Stimulated activated CD4-positive, alpha-beta T cell treated with anti-CD3 and anti-CD28 coated beads, Interleukin-12 subunit alpha, Interleukin-12 subunit beta, amount 100 ng/mL, for 4 hours (primary cell): ENCODE data around the gene CELF2.

Source experiments
- DNase-seq: peaks from one replicate; pipeline ENCODE4 v3.0.0-alpha.2; 2020

Gene CELF2

DNA sequence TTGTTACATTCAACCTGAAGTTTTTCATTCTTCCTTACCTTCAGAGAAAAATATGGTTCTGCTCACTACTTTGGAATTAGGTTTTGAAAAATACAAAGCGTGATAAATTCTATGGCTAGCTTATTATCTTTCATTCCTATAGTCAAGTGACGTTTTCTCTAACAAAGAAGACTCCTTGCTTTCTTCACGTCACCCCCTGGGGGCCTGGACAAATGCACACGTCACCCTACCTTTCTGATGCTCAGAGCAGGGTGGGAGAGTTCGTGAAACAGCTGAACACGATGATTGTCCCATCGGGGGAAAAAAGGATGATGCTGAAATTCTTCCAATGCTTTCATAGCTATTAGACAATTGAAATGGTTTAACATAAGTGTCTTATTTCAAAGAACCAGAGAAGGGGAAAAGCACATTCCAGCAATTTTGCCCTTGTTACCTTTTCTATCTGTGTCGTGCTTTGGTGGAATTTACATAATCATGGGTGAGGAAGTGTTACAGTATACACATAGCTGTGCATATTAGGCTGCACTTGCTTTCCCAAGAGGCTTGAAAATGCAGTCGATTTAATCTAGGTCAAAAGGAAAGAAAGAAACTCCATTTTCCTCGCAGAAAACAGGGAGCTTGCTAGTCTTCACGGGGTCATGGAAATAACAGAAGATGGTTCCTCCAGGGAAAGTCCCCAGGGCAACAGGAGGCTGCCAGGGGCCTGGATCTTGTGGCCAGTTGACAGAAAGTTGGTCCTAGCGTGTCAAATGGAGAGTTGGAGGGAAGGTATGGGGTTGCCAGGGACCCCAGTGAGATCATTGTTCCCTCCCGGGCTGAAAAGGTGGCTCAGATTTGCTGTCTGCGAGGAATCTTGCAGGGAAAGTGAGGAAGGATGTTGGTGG lies 189.2 kb downstream of the CELF2 start:
- no peak for DNase-seq

DNA sequence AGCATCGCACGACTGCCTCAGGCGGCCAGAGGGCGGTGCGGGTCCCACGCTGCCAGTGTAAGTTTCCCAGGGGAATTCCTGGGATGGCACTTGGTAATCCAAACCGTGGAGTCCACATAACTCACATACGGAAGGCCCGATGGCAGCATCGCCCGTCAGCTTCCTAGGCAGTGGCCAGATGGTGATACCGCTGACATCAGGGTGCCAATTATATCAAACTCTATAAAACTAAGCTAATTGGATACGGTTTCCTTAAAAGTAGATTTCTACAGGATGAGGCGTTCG lies 189.8 kb downstream of the CELF2 start:
- DNase-seq = no peak

DNA sequence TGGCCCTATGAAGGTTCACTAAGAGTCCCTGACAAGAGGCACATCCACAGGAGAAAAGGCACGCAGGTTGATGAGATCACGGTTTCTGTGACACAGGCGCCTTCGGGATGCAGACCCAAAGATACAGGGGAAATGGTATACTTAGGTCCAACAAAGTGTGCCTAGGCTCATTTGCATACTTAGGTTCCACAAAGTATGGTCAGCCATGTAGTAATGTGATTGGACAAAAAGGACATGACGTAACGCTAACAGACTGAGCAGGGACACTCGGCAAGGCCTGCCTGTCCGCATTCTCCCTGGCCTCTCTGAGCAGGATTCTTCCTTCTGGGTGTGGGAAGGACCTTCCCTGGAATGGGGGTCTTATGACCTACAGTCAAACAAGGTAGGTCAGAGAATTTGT lies 190.6 kb downstream of the CELF2 start:
- DNase-seq = no peak

DNA sequence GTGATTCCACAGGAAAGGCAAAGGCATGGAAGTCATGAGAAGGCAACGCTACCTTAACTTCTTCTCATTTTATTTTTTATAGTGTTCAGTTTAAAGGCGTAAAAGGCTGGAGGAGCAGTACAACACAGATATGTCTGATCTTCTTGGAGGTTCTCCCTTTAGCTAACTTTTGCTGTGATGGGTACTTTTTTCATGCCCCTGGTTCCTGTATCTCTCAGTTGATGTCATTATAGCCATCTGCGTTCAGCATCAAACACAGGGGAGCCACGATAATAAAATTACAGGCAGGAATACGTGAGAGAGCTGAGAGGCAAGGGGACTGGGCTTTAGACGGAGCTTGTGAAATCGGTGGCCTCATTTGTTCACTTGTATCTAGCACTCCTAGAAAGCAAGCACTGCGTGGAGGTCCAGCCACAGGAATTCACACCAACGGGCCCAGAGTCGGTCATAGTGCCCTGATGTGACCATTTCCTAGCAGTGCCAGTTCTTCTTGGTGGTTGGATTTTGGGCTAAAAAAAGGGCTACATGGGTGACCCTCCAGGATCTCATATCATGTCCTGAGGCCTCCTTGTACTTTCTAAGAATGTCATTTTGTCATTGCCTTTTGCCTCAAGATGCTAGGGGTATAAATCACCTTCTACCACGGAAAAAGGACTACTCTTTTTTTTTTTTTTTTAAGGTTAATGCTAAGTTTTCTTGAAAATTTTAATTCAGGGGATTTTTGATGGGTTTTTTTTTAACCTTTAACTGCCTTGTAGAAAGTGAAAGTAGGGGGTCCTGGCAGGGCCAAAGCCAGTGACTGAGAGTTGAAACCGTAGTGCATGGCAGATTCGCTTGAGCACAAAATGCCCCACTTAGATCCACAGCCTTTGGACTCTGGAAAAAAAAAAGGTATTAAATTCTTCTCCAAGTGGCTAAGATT lies 191.5 kb downstream of the CELF2 start:
- DNase-seq = no peak

DNA sequence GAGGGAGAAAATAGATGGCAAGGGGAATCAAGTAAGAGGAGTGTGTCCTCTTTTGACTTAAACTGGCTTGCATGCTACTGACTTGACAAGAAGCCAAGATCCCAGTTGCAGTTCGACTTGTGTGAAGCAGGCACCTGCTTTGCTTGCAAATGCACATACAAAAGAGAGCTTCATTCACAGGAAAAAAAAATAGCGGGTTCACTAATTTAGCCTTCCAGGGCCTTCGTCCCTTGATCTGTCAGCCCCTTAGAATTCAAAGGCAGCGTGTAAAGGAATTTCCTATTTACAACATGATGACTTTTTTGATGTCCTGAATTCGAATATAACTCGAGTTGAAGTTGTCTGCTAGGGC lies 192.1 kb downstream of the CELF2 start:
- DNase-seq = no peak

DNA sequence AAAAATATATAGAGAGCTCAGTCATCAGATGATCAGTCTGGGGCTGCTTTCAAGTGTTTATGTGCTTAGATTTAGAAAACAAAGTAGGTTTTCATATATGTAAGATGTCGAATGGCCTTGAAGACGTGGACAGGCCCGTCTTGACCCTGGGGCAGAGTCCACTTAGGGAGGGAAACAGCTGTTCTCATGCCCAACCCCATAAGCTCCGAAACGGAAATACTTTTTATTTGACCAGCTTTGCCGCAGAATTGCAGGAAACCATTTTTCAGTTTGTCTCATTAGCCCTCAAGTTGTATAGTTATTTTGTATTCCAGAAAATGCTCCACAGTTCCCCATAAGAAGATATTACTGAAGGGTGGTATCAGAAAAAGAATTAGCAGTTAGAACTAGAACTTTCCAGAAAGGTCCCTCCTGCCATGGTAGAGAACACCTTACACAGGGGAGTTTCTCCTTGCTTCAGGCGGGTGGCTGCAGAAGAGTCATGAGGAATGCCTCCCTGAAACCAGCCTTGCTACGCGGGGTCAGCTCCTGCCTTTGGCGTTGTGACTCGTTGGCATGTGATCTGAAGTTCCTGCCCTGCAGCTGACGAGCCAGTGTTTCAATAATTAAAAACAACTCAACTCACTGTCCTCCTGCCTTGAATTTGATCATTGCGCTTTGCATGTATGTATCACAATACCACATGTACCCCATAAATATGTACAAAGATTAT lies 192.7 kb downstream of the CELF2 start:
- DNase-seq = no peak

DNA sequence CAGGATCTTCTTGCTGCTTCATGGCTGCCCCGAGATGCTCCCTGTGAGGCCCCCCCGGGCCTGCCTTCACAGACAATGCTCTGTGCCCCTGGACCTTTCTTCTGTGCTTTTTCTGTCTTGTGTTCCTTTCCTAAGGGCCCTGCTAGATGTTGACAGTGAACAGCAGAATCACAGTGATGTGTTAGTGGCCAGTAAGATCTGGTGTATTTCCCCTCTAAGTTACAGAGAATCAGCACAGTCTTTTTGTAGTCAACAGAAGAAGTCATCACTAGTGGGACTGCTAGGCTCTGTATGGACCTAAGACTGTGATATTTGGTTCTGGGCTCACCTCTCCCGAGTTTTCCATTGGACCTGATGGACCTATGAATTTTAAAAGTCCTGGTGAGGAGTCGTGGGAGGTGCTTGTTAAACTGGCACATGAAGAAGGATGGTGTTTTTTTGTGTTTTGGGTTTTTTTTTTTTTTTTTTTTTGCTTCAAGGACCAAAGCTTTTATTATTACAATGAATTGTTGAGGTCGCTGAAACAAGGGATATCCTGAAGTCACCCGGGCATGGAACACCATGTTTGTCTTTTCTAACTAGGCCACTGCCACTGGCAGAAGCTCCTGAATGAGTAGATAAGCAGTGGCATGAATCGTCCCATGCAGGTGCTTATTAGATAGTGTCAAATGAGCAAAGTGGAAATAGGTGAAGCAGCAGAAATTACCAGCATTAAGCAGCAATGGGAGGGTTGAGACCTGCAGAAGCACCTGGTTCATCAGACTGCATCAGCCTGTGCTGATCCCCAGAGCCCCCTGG lies 194.8 kb downstream of the CELF2 start:
- DNase-seq = no peak

DNA sequence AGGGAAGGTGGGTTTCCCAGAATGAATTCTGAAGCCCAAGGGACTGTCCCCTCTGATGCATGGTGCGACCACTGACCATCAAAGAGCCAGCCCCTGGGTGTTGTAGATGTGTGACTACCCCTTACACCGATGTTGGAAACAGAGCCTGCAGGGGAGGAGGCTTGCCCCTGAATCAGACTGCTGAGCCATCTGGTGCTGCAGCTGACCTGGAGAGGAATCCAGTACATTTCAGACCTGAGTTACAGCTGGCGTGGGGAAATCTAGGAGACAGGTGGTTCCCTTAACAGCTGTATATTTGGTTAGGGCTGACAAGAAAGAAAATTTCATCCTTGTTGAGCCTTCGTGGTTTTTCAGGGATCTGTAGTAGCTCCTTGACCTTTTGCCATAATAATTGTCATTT lies 195.5 kb downstream of the CELF2 start:
- no peak for DNase-seq

DNA sequence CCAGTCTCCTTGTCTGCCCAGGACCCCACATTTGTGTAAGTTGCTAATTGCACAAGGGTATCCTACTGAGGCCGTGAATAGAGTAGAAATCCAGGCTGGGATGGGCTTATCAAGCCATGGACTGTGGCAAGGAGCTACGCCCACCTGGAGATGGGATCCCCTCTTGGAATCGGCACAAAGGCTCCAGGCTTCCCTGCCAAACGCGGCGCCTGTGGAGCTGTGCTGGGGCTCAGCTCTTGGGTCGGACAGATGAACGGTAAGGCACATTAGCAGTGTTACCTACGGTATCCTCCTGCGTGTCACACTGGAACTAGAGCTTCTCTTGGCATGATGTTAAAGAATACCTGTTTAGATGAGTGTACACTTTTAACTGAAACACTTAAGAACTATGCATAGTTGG lies 196.7 kb downstream of the CELF2 start:
- DNase-seq = no peak

DNA sequence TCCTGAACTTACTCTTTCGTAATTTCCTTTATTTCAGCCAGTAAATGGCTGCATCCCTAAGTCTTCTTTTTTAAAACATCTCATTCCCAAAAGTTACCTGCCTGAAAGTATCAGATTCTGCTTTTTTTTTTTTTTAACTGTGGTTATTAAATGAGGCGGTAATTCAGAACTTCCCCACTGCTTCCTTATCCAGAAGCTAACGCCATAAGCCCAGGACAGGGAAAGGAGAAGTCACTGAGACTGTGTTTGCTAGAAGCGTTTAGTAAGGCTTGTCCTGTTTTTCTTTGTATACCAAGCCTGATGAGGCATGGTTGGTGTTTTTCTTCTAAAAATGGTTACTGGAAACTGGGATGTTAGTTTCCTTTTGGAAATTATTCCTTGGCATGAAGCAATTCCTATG lies 197.8 kb downstream of the CELF2 start:
- DNase-seq = no peak

DNA sequence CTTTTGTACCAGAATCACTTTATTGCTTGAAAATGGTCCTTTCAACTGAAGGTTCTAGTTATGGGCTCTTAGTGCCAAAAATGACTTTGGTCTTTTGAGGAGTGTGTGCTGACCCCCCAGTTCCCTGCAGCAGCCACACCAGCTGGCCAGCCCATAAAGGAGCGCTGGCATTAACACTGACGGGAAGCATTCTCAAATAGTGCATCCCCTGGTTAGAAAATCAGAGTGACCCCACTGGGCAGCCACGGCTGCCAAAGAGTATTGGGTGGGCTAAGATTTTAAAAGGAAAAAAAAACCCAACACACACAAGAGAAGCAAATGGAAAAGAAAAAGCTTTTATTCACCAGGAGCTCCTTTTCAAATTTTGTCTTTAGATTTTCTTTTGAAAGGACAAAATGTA lies 199.8 kb downstream of the CELF2 start:
- DNase-seq = no peak

DNA sequence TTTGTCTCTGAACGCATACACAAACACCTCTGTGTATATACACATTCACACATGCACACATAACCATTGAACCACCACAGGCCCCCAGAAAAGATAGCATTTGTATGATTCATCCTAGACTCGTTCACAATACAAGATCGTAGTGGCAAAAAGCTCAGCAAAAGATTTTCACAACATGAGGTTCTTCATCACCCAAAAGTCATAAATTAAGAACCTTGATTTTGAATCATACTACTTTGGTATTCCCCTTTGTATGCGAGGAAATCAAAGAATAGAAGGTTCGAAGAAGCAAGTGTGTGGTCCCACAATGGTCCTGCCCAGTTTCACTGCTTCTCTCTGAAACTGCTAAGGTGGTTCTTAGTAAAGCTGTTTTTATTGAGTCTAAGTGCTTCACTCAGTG lies 200.7 kb downstream of the CELF2 start:
- DNase-seq = no peak

DNA sequence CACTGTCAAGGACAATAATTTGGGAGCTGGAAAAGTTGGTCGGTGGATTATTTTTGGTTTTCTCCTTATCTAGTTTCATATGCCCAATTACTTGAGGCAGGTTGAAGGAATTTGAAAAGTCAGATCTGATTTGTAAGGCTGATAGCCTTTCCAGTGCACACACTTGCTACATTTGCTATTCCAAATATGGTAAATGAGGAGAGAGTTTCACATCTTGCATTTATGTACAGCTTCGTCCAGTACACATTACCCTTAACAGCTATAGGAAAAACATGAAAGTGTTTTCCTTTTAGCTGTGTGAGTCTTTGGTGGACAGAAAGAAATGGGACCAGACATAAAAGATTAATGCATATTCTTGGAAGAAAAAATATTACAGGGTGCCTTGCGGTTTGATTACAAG lies 201.8 kb downstream of the CELF2 start:
- no peak for DNase-seq

DNA sequence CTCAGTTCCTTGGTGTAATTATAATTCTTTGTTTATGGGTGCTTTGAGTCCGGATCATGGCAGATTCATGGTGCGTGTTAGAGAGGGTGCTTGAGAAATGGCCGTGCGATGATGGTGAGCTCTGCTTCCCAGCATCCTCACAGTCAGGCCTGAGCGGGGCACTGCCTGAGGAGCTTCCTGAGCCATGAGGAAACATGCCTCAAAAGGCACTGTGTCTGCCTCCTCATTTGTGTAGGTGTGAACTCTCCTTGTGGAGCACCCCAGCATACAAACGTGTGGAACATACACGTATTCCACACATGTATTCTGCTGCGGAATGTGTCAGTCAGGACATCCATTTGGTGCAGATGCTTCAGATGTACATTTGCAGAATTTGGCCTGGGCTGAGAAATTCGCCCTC lies 205.4 kb downstream of the CELF2 start:
- DNase-seq = no peak

DNA sequence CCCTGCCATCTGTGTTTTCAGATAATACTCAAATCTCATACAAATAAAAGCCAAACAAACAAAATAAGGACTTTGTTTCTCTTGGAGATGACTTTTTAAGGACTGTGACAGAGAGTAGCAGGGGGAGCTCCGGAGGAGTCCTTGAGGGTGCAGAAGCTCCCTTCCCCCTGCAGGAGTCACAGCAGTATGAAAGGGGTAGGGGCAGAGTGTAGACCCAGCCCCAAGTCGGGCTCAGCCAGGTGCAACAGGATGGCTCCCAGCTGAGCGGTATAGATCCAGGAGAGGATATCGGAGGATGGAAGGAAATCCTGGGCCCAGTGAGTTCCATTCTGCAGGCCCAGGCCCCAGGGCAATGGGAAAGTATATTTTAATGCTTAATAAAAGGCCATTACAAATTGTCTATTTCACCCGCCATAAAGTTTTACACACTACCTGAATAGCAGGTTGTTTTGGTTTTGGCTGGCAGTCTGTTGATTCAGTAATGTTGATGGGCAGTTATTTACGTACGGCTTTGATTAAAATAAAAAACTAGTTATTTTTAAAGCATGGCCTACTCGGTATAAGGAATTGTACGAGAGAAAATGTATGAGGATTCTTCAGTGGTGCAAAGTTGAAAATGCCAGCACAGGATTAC lies 206.0 kb downstream of the CELF2 start:
- DNase-seq = no peak

DNA sequence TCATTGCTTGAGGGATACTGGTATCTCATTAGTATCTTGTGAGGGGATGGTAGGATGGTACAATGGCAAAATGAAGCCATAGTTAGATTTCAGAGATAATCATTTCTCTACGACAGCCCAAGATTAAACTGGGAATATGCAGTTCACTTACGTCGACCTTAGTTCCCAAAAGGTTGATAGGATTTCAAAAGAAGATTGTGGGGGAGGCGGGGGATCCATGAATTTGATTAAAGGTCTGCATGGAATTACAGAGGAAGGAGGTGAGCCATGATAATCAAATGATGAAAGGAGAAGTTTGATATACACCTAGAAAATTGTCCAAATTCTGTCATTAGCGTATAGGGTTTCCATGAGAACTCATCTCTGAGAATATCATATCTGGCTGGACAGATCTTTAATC lies 206.6 kb downstream of the CELF2 start:
- no peak for DNase-seq

DNA sequence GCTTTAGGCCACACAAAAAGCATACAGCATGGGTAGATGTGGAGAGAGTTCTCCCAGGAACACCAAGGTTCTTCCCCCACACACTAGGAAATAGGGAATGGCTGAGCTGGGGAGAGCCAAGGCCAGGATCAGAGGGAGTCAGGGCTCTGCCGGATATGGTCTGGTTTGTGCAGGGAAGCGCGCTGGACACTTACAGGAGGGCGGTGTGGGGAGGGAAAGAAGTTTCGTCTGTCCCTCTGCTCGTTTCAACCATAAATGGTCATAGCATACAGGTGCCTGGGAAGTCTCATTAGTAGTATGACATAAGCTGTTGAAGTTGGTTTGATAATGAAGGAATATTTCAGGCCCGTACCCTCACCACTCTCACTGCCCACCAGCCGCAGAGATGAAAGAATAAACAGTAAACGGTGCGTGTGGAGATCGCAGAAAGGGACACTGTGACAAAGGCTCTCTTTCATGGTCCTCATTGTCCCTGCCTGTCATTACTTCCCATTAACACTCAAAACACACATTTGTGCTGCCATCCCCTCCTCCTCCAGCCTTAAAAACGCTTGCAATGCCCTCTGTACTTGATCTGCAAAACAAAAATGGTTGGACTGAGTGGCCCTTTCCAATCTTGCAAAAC lies 207.2 kb downstream of the CELF2 start:
- DNase-seq = no peak

DNA sequence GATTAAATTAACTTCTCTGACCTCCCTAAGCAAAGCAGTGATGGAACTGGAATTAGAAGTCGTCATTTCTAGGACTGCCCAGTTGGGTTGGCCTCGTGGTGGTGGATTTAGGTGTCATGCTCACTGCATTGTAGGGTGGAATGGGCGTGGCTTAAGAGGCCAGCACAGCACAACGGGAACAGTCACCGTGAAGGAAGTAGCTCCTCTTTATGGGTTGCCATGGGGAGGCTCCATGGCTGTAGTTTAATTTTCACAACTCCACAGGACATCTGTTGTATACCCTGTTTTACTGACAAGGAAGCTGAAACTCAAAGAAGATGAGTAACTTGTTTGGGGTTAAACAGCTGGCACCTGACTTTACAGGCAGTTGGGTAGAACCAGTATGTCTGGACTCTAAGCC lies 208.3 kb downstream of the CELF2 start:
- peak; percentile 38 for DNase-seq

DNA sequence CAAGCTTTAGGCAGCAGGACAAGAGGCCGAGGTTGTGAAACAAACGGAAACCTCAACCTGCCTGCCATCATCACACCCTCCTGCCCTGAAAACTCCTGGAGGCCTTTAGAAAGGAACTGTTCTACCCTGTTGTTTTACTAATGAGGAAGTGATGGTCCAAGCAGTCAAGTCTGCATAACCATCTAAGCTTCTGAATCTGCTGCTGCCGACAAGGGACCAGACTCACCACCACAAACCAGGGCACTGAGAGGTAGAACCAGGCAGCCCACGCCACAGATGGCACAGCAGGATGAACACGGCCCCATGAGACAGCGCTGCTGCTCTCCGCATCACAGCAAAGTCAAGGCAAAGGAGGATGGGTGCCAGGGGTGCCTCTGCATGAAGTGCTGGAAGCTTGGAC lies 209.4 kb downstream of the CELF2 start:
- no peak for DNase-seq

DNA sequence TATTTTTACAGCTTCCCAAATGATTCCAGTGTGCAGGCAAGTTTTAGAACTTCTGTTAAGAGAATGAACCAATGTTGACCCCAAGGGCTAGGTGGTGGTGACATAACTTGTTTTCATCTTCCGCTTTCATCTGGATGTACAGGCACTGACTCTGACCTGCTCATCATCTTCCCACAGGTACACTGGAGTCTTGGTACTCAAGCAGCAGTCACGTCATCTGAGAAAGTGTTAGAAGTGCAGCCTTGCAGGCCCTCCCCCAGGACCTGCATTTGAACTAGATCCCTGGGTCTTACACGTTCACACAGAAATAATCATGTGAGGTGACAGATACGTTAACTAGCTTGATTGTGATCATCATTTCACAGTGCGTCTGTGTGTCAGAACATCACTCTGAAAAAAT lies 212.2 kb downstream of the CELF2 start:
- no peak for DNase-seq

DNA sequence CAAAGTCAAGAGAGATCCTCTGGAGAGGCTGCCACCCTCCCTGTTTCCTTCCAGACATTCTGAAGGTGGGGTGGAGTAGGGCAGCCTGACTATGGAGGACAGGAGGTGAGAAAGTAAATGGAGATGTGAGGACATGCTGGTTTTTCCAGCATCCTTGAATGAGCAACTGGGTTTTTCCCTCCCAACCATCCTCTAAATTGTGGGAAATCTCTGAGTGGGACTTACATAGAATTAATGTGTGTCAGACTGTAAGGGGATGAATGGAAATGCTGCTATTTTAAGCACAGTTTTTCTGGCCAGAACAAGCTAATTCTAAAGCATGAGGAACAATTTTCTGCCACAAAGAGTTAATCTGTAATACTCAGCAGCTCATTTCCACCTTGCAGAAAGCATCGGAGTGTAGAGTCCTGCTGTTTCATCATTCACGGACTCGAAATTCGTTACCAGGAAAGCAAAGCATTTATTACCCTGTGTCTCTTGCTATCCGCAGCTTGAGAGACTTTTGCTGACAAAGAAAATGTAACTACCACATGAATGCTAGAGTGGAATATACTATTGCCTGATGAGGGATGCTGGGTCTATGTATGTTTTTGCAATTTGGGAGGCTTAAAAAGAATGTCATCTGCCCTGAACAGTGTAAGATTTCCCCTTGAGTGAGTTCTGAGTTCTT lies 213.0 kb downstream of the CELF2 start:
- DNase-seq = no peak
